HG03159 (cell line): ENCODE results near the gene C2orf76.
A peak's percentile ranks its signal among the peaks of the same experiment; 100 is the strongest.

ENCODE experiments used
- ATAC-seq: cut with Tn5 transposase; IDR thresholded peaks from one replicate; pipeline ENCODE4 v1.9.1; 2021; ENCODE audit warnings: mild to moderate bottlenecking, moderate library complexity; ENCODE audit not compliant: unreplicated experiment

C2orf76 gene

GRCh38 chr2:119266091-119266589, 100.5 kb downstream of the C2orf76 start:
- ATAC-seq, result no peak

- no peak for ATAC-seq
Observed at GRCh38 chr2:119265693-119266066, 101.0 kb downstream of the C2orf76 start.

- ATAC-seq, result peak; percentile 96
Observed at GRCh38 chr2:119264781-119265692, 101.6 kb downstream of the C2orf76 start.

- no peak for ATAC-seq
Observed at GRCh38 chr2:119263656-119264055, 103.0 kb downstream of the C2orf76 start.

- no peak for ATAC-seq
Observed at GRCh38 chr2:119263025-119263424, 103.6 kb downstream of the C2orf76 start.

- ATAC-seq, result no peak
Observed at GRCh38 chr2:119261493-119262225, 105.0 kb downstream of the C2orf76 start.

GRCh38 chr2:119260646-119261492, 105.8 kb downstream of the C2orf76 start:
- no peak for ATAC-seq

- no peak for ATAC-seq
Observed at GRCh38 chr2:119259296-119259860, 107.3 kb downstream of the C2orf76 start.

GRCh38 chr2:119257198-119257597, 109.4 kb downstream of the C2orf76 start:
- ATAC-seq, result no peak

GRCh38 chr2:119256582-119256921, 110.1 kb downstream of the C2orf76 start:
- no peak for ATAC-seq

GRCh38 chr2:119255760-119256581, 110.7 kb downstream of the C2orf76 start:
- no peak for ATAC-seq

- no peak for ATAC-seq
Observed at GRCh38 chr2:119254601-119255080, 112.0 kb downstream of the C2orf76 start.

- no peak for ATAC-seq
Observed at GRCh38 chr2:119253760-119254600, 112.7 kb downstream of the C2orf76 start.

- no peak for ATAC-seq
Observed at GRCh38 chr2:119253114-119253702, 113.4 kb downstream of the C2orf76 start.
